ENCODE measurements around the gene SLC8A2. TPM values are rescaled to one million over a fixed set of nuclear protein-coding genes. Genes with fewer than 3 reads are reported as not detected.

Gene SLC8A2
- total RNA-seq, 3 donors from 2014 or later = 0.05 TPM; not detected in 2

GRCh38 chr19:47509973-47510372 lies 38.3 kb upstream of the SLC8A2 start:
- H3K4me1 Mint-ChIP-seq (ENCODE audit: low read depth) = peaks cover 53% of the 10 kb centered on the region

GRCh38 chr19:47509170-47509847 lies 37.6 kb upstream of the SLC8A2 start:
- Mint-ChIP-seq H3K9me3 (no peaks in the 10 kb centered on the region), H3K27me3 (ENCODE audit: low read depth) (no peaks in the 10 kb centered on the region), H3K4me3 (no peak overlapping the region), H3K4me1 (ENCODE audit: low read depth) (peaks cover 48% of the 10 kb centered on the region), H3K36me3 (ENCODE audit: insufficient read depth) (no peaks in the 10 kb centered on the region)
- ATAC-seq = no peak
- no peak for DNase-seq

More at GRCh38 chr19:47509973-47510372, 38.3 kb upstream of the SLC8A2 start:
- no peaks in the 10 kb centered on the region for H3K36me3 Mint-ChIP-seq (ENCODE audit: insufficient read depth)
- no peaks in the 10 kb centered on the region for H3K9me3 Mint-ChIP-seq
- ATAC-seq (no peak), DNase-seq (no peak)
- no peak overlapping the region for H3K4me3 Mint-ChIP-seq
- H3K27me3 Mint-ChIP-seq (ENCODE audit: low read depth) = no peaks in the 10 kb centered on the region

GRCh38 chr19:47508721-47509120 lies 37.0 kb upstream of the SLC8A2 start:
- Mint-ChIP-seq H3K4me1 (ENCODE audit: low read depth) (peaks cover 44% of the 10 kb centered on the region), H3K36me3 (ENCODE audit: insufficient read depth) (no peaks in the 10 kb centered on the region), H3K4me3 (no peak overlapping the region), H3K27me3 (ENCODE audit: low read depth) (no peaks in the 10 kb centered on the region), H3K9me3 (no peaks in the 10 kb centered on the region)
- no peak for ATAC-seq
- no peak for DNase-seq

GRCh38 chr19:47507924-47508553 lies 36.3 kb upstream of the SLC8A2 start:
- H3K27me3 Mint-ChIP-seq (ENCODE audit: low read depth) = no peaks in the 10 kb centered on the region
- ATAC-seq = no peak
- peaks cover 37% of the 10 kb centered on the region for H3K4me1 Mint-ChIP-seq (ENCODE audit: low read depth)
- no peak overlapping the region for H3K4me3 Mint-ChIP-seq
- H3K9me3 Mint-ChIP-seq = no peaks in the 10 kb centered on the region
- no peak for DNase-seq
- H3K36me3 Mint-ChIP-seq (ENCODE audit: insufficient read depth) = peaks cover 3% of the 10 kb centered on the region

- ATAC-seq (no peak), DNase-seq (no peak)
- Mint-ChIP-seq H3K27me3 (ENCODE audit: low read depth) (no peaks in the 10 kb centered on the region), H3K9me3 (no peaks in the 10 kb centered on the region), H3K4me1 (ENCODE audit: low read depth) (peaks cover 26% of the 10 kb centered on the region), H3K4me3 (no peak overlapping the region), H3K36me3 (ENCODE audit: insufficient read depth) (peaks cover 10% of the 10 kb centered on the region)
These were observed 35.3 kb upstream of the SLC8A2 start for GRCh38 chr19:47507012-47507411.

GRCh38 chr19:47506459-47506858 lies 34.8 kb upstream of the SLC8A2 start:
- no peak for DNase-seq
- Mint-ChIP-seq H3K9me3 (no peaks in the 10 kb centered on the region), H3K4me3 (no peak overlapping the region), H3K4me1 (ENCODE audit: low read depth) (peaks cover 21% of the 10 kb centered on the region), H3K27me3 (ENCODE audit: low read depth) (no peaks in the 10 kb centered on the region), H3K36me3 (ENCODE audit: insufficient read depth) (peaks cover 13% of the 10 kb centered on the region)
- no peak for ATAC-seq

GRCh38 chr19:47505506-47505905 lies 33.8 kb upstream of the SLC8A2 start:
- no peaks in the 10 kb centered on the region for H3K27me3 Mint-ChIP-seq (ENCODE audit: low read depth)
- no peak for ATAC-seq

GRCh38 chr19:47503826-47504150 lies 32.1 kb upstream of the SLC8A2 start:
- Mint-ChIP-seq H3K27me3 (ENCODE audit: low read depth) (no peaks in the 10 kb centered on the region), H3K36me3 (ENCODE audit: insufficient read depth) (peaks cover 21% of the 10 kb centered on the region), H3K9me3 (no peaks in the 10 kb centered on the region), H3K4me1 (ENCODE audit: low read depth) (peaks cover 2% of the 10 kb centered on the region), H3K4me3 (no peak overlapping the region)
- ATAC-seq (no peak), DNase-seq (no peak)

More at GRCh38 chr19:47505506-47505905, 33.8 kb upstream of the SLC8A2 start:
- Mint-ChIP-seq H3K36me3 (ENCODE audit: insufficient read depth) (peaks cover 17% of the 10 kb centered on the region), H3K4me1 (ENCODE audit: low read depth) (peaks cover 12% of the 10 kb centered on the region), H3K4me3 (no peak overlapping the region), H3K9me3 (no peaks in the 10 kb centered on the region)
- no peak for DNase-seq

- no peaks in the 10 kb centered on the region for H3K27me3 Mint-ChIP-seq (ENCODE audit: low read depth)
- no peaks in the 10 kb centered on the region for H3K9me3 Mint-ChIP-seq
- H3K36me3 Mint-ChIP-seq (ENCODE audit: insufficient read depth) = peaks cover 21% of the 10 kb centered on the region
- no peak for ATAC-seq
- no peak overlapping the region for H3K4me3 Mint-ChIP-seq
- no peak for DNase-seq
- H3K4me1 Mint-ChIP-seq (ENCODE audit: low read depth) = peaks cover 2% of the 10 kb centered on the region
These were observed 31.6 kb upstream of the SLC8A2 start for GRCh38 chr19:47503130-47503825.

- no peak for DNase-seq
- Mint-ChIP-seq H3K4me3 (no peak overlapping the region), H3K27me3 (ENCODE audit: low read depth) (no peaks in the 10 kb centered on the region), H3K36me3 (ENCODE audit: insufficient read depth) (peaks cover 24% of the 10 kb centered on the region), H3K9me3 (no peaks in the 10 kb centered on the region), H3K4me1 (ENCODE audit: low read depth) (peaks cover 3% of the 10 kb centered on the region)
- no peak for ATAC-seq
These were observed 28.5 kb upstream of the SLC8A2 start for GRCh38 chr19:47499863-47500830.

GRCh38 chr19:47499371-47499770 lies 27.7 kb upstream of the SLC8A2 start:
- Mint-ChIP-seq H3K27me3 (ENCODE audit: low read depth) (no peaks in the 10 kb centered on the region), H3K4me1 (ENCODE audit: low read depth) (peaks cover 3% of the 10 kb centered on the region), H3K36me3 (ENCODE audit: insufficient read depth) (peaks cover 24% of the 10 kb centered on the region), H3K4me3 (no peak overlapping the region), H3K9me3 (no peaks in the 10 kb centered on the region)
- ATAC-seq (no peak), DNase-seq (no peak)

- no peaks in the 10 kb centered on the region for H3K27me3 Mint-ChIP-seq (ENCODE audit: low read depth)
- H3K4me1 Mint-ChIP-seq (ENCODE audit: low read depth) = peaks cover 3% of the 10 kb centered on the region
- no peak overlapping the region for H3K4me3 Mint-ChIP-seq
- H3K36me3 Mint-ChIP-seq (ENCODE audit: insufficient read depth) = peaks cover 24% of the 10 kb centered on the region
- no peaks in the 10 kb centered on the region for H3K9me3 Mint-ChIP-seq
- DNase-seq = no peak
- no peak for ATAC-seq
These were observed 26.9 kb upstream of the SLC8A2 start for GRCh38 chr19:47498561-47498960.

- ATAC-seq (no peak), DNase-seq (no peak)
- no peak overlapping the region for H3K4me3 Mint-ChIP-seq
- no peaks in the 10 kb centered on the region for H3K9me3 Mint-ChIP-seq
- H3K4me1 Mint-ChIP-seq (ENCODE audit: low read depth) = peaks cover 3% of the 10 kb centered on the region
- no peaks in the 10 kb centered on the region for H3K27me3 Mint-ChIP-seq (ENCODE audit: low read depth)
- H3K36me3 Mint-ChIP-seq (ENCODE audit: insufficient read depth) = peaks cover 20% of the 10 kb centered on the region
These were observed 26.3 kb upstream of the SLC8A2 start for GRCh38 chr19:47497821-47498520.

Data from activated T-cell treated with anti-CD3 and anti-CD28 coated beads, Interleukin-2, amount 50 U/mL, for 4 hours (primary cell).